ENCODE measurements around the gene ZNF521. TPM values are rescaled to one million over a fixed set of nuclear protein-coding genes. Genes with fewer than 3 reads are reported as not detected.

The ZNF521 gene
- total RNA-seq, 2 experiments from 2014 or later: 0.85 to 2.8 TPM

DNA sequence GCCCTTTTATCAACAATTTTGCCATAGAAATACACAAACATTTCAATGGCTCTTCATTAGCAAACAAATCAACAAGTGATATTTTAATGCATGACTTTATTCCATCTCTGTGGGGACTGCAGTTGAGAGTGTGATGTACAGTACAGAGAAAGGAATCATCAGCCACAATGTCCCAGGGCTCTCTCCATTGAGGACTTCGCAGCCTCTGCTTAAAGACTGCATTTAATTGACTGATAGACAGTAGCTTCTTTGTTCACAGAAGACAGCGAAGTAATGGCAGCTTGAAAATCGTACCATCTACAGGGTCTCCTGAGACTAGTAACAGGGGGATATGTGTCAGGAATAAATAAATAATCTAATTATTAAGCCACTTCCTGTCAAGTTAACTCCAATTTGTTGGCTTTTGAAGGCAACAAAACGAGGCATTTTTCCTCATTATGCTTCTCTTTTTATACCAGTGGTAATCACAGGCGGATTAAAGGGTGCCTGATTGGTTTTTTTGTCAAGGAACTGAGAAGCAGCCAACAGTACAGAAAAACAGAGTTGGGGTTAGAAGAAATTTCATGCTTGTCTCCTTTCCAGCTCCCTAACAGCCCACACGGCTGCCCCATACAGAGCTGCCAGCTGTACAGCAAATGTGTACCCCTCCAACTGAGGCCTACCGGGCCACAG, 164.3 kb downstream of the ZNF521 start:
- H3K9me2 ChIP-seq (ENCODE audit: insufficient read depth, low read length): no peaks in the 10 kb centered on the region
- BruUV-seq (replicated peaks): no TSS peak
- H3K79me2 ChIP-seq (ENCODE audit: insufficient read depth, low read depth, low read length): no peaks in the 10 kb centered on the region
- DNase-seq (ENCODE audit: low spot score): no peak
- H3K4me1 ChIP-seq (ENCODE audit: insufficient read depth, low read length, poor library complexity, severe bottlenecking): no peaks in the 10 kb centered on the region
- ChIA-PET POLR2A (interaction anchor here (0.6 kb wide), 1 partner anchor 89 kb away, joined by 5 read pairs; no protein-coding TSS in a partner anchor), CTCF (ENCODE audit: unreplicated experiment) (no interaction called here)
- H3K9me3 ChIP-seq (ENCODE audit: low read length): no peaks in the 10 kb centered on the region
- H4K20me1 ChIP-seq (ENCODE audit: insufficient read depth, low read length): no peaks in the 10 kb centered on the region
- no peaks in the 10 kb centered on the region for H3K36me3 ChIP-seq (ENCODE audit: insufficient read depth, low read length)
- H3K27ac ChIP-seq (ENCODE audit: low read depth, low read length, poor library complexity, severe bottlenecking): no peak overlapping the region
- no peak overlapping the region for H3K4me3 ChIP-seq (ENCODE audit: low read depth, low read length, poor library complexity, severe bottlenecking)
- no peak for TF ChIP-seq EZH2phosphoT487 (IDR thresholded peaks at IDR 0.05; ENCODE audit: borderline replicate concordance, low read depth, low read length)
- TF ChIP-seq, protein P1, sequence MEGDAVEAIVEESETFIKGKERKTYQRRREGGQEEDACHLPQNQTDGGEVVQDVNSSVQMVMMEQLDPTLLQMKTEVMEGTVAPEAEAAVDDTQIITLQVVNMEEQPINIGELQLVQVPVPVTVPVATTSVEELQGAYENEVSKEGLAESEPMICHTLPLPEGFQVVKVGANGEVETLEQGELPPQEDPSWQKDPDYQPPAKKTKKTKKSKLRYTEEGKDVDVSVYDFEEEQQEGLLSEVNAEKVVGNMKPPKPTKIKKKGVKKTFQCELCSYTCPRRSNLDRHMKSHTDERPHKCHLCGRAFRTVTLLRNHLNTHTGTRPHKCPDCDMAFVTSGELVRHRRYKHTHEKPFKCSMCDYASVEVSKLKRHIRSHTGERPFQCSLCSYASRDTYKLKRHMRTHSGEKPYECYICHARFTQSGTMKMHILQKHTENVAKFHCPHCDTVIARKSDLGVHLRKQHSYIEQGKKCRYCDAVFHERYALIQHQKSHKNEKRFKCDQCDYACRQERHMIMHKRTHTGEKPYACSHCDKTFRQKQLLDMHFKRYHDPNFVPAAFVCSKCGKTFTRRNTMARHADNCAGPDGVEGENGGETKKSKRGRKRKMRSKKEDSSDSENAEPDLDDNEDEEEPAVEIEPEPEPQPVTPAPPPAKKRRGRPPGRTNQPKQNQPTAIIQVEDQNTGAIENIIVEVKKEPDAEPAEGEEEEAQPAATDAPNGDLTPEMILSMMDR (conservative IDR thresholded peaks at IDR 0.05; ENCODE audit: low read length): no peak
- H2AFZ ChIP-seq (ENCODE audit: low read length): no peak overlapping the region
- intact Hi-C loops (cut with micrococcal nuclease; ENCODE audit: unreplicated experiment): no loop called here
- H3K4me2 ChIP-seq (ENCODE audit: low read length): no peak overlapping the region

DNA sequence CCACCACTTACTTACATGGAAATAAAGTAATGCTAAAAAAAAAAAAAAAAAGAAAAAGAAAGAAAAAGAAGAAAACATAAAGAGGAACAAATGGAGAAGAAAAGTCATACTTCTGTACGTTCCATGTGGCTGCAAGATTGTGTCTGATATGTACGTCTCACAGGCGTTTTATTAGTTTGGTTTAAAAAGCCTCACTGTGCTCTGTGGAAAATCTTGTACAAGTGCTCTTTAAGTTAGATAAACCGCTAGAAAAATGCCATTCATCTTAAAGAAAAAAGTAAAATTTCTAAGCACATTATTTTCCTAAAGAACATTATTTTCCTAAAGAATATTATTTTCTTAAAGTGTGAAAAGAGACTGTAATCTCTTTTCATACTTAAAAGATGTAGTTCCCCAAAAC, 165.1 kb downstream of the ZNF521 start:
- Histone ChIP-seq H3K36me3 (ENCODE audit: insufficient read depth, low read length) (no peaks in the 10 kb centered on the region), H3K9me2 (ENCODE audit: insufficient read depth, low read length) (no peaks in the 10 kb centered on the region), H3K4me2 (ENCODE audit: low read length) (no peak overlapping the region), H2AFZ (ENCODE audit: low read length) (no peak overlapping the region), H3K79me2 (ENCODE audit: insufficient read depth, low read depth, low read length) (no peaks in the 10 kb centered on the region), H4K20me1 (ENCODE audit: insufficient read depth, low read length) (no peaks in the 10 kb centered on the region), H3K9me3 (ENCODE audit: low read length) (no peaks in the 10 kb centered on the region), H3K4me1 (ENCODE audit: insufficient read depth, low read length, poor library complexity, severe bottlenecking) (no peaks in the 10 kb centered on the region), H3K4me3 (ENCODE audit: low read depth, low read length, poor library complexity, severe bottlenecking) (no peak overlapping the region), H3K27ac (ENCODE audit: low read depth, low read length, poor library complexity, severe bottlenecking) (no peak overlapping the region)
- POLR2A ChIA-PET: no interaction called here
- CTCF ChIA-PET (ENCODE audit: unreplicated experiment): no interaction called here
- no peak for TF ChIP-seq EZH2phosphoT487 (IDR thresholded peaks at IDR 0.05; ENCODE audit: borderline replicate concordance, low read depth, low read length)
- TF ChIP-seq, protein P1 (conservative IDR thresholded peaks at IDR 0.05; ENCODE audit: low read length): no peak
- intact Hi-C loops (cut with micrococcal nuclease; ENCODE audit: unreplicated experiment): no loop called here
- DNase-seq (ENCODE audit: low spot score): no peak
- no TSS peak for BruUV-seq (replicated peaks)

DNA sequence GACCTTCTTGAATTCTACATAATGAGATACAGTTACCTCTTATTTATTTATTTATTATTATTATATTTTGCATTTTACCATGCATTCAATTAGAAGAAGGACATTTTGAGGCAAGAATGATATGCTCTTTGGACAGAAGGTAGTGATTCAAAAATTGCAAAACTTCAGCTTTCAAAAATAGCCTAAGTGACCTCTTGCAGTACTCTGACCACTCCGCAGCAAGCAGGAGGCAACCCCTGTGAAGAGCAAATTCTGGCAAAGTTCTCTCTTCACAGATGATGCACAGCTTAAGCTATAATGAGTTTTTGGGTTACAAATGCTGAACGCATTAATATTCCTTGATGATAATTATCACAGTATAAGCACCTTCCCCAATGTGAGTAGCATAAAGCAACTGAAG, 170.0 kb downstream of the ZNF521 start:
- ChIA-PET POLR2A (no interaction called here), CTCF (ENCODE audit: unreplicated experiment) (no interaction called here)
- Histone ChIP-seq H3K9me2 (ENCODE audit: insufficient read depth, low read length) (no peaks in the 10 kb centered on the region), H3K4me3 (ENCODE audit: low read depth, low read length, poor library complexity, severe bottlenecking) (no peak overlapping the region), H3K36me3 (ENCODE audit: insufficient read depth, low read length) (no peaks in the 10 kb centered on the region), H3K4me2 (ENCODE audit: low read length) (no peak overlapping the region), H4K20me1 (ENCODE audit: insufficient read depth, low read length) (no peaks in the 10 kb centered on the region), H2AFZ (ENCODE audit: low read length) (no peak overlapping the region), H3K4me1 (ENCODE audit: insufficient read depth, low read length, poor library complexity, severe bottlenecking) (no peaks in the 10 kb centered on the region), H3K9me3 (ENCODE audit: low read length) (no peaks in the 10 kb centered on the region), H3K79me2 (ENCODE audit: insufficient read depth, low read depth, low read length) (no peaks in the 10 kb centered on the region), H3K27ac (ENCODE audit: low read depth, low read length, poor library complexity, severe bottlenecking) (no peak overlapping the region)
- intact Hi-C loops (cut with micrococcal nuclease; ENCODE audit: unreplicated experiment): no loop called here
- TF ChIP-seq EZH2phosphoT487 (IDR thresholded peaks at IDR 0.05; ENCODE audit: borderline replicate concordance, low read depth, low read length): no peak
- TF ChIP-seq, protein P1 (conservative IDR thresholded peaks at IDR 0.05; ENCODE audit: low read length): no peak
- DNase-seq (ENCODE audit: low spot score): no peak
- no TSS peak for BruUV-seq (replicated peaks)

Data from OCI-LY7 (cell line).